HCT116 (cell line): ENCODE measurements around the gene PDLIM5.

Experiments used
- CEBPB ChIP-seq: IDR thresholded peaks from 2 replicates; pipeline ENCODE4 v1.6.1; 2012; ENCODE audit warnings: low read depth
- EGR1 ChIP-seq: IDR thresholded peaks from 2 replicates; pipeline ENCODE4 v1.6.1; 2012; ENCODE audit warnings: low read depth
- EZH2 ChIP-seq: fragments of 200-600 bp; sonication (generic); IDR thresholded peaks from 2 replicates; pipeline ENCODE4 v1.6.1; 2017; ENCODE audit warnings: antibody characterized with exemption, mixed run types
- FOSL1 ChIP-seq: IDR thresholded peaks from 2 replicates; pipeline ENCODE4 v1.6.1; 2012; ENCODE audit warnings: low read depth
- JUND ChIP-seq: IDR thresholded peaks from 2 replicates; pipeline ENCODE4 v1.6.1; 2012
- POLR2A ChIP-seq: IDR thresholded peaks from 2 replicates; pipeline ENCODE4 v1.7.0; 2011; ENCODE audit warnings: borderline replicate concordance; ENCODE audit not compliant: insufficient read depth, insufficient read length; ENCODE audit errors: extremely low read depth
- POLR2AphosphoS5 ChIP-seq: IDR thresholded peaks from 2 replicates; pipeline ENCODE4 v1.6.1; 2011; ENCODE audit warnings: mild to moderate bottlenecking, low read depth, low read length, moderate library complexity
- RAD21 ChIP-seq: IDR thresholded peaks from 2 replicates; pipeline ENCODE4 v1.6.1; 2012; ENCODE audit warnings: low read depth, mild to moderate bottlenecking
- REST ChIP-seq: IDR thresholded peaks from 2 replicates; pipeline ENCODE4 v1.6.1; 2012; ENCODE audit warnings: low read depth
- SP1 ChIP-seq: IDR thresholded peaks from 2 replicates; pipeline ENCODE4 v1.6.1; 2012; ENCODE audit warnings: low read depth
- SRF ChIP-seq: IDR thresholded peaks from 2 replicates; pipeline ENCODE4 v1.6.1; 2012; ENCODE audit warnings: low read depth
- YY1 ChIP-seq: IDR thresholded peaks from 2 replicates; pipeline ENCODE4 v1.6.1; 2011; ENCODE audit warnings: low read length, low read depth, moderate library complexity, mild to moderate bottlenecking; ENCODE audit not compliant: insufficient replicate concordance; ENCODE audit errors: extremely low read depth
- TF ChIP-seq, protein P1 (sequence below), 3 experiments: fragments of 200-600 bp in 1 of 3; sonication (generic) in 1 of 3; IDR thresholded peaks in 2 of 3; conservative IDR thresholded peaks in 1 of 3; 2 replicates each; pipeline ENCODE4 v1.5.1; 2012 to 2017; ENCODE audit warnings: low read depth in 2 of 3, low read length in 2 of 3, antibody characterized with exemption in 1 of 3, borderline replicate concordance in 1 of 3, control low read depth in 1 of 3, mild to moderate bottlenecking in 1 of 3, mixed read lengths in 1 of 3, mixed run types in 1 of 3, moderate library complexity in 1 of 3; ENCODE audit not compliant: insufficient read depth in 1 of 3
- TF ChIP-seq, protein P2 (sequence below): IDR thresholded peaks from 2 replicates; pipeline ENCODE4 v1.6.1; 2011; ENCODE audit warnings: mild to moderate bottlenecking, low read length, moderate library complexity; ENCODE audit not compliant: insufficient replicate concordance; ENCODE audit errors: extremely low read depth

DNA sequence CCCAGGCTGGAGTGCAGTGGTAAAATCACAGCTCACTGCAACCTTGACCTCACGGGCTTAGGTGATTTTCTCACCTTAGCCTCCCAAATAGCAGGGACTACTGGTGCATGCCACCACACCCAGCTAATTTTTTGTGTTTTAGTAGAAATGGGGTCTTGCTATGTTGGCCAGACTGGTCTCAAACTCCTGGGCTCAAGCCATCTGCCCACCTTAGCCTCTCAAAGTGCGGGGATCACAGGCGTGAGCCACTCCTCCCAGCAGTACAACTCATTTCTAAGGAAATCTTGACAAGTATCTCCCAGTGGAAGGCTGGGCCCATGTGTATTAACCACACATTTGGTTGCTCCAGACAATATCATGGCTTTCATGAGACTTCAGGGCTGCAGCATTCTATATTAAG is 20.4 kb upstream of the PDLIM5 start:
- no peak for TF ChIP-seq RAD21
- TF ChIP-seq EZH2 = no peak
- TF ChIP-seq POLR2A = no peak
- no peak for TF ChIP-seq YY1
- TF ChIP-seq, protein P1, sequence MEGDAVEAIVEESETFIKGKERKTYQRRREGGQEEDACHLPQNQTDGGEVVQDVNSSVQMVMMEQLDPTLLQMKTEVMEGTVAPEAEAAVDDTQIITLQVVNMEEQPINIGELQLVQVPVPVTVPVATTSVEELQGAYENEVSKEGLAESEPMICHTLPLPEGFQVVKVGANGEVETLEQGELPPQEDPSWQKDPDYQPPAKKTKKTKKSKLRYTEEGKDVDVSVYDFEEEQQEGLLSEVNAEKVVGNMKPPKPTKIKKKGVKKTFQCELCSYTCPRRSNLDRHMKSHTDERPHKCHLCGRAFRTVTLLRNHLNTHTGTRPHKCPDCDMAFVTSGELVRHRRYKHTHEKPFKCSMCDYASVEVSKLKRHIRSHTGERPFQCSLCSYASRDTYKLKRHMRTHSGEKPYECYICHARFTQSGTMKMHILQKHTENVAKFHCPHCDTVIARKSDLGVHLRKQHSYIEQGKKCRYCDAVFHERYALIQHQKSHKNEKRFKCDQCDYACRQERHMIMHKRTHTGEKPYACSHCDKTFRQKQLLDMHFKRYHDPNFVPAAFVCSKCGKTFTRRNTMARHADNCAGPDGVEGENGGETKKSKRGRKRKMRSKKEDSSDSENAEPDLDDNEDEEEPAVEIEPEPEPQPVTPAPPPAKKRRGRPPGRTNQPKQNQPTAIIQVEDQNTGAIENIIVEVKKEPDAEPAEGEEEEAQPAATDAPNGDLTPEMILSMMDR (IDR thresholded peaks at IDR 0.05 in 2 of 3, conservative IDR thresholded peaks at IDR 0.05 in 1 of 3; ENCODE audit: borderline replicate concordance in 1 of 3, insufficient read depth in 1 of 3, low read depth in 2 of 3, low read length in 2 of 3) = no peak
- no peak for TF ChIP-seq POLR2AphosphoS5
- TF ChIP-seq CEBPB = no peak
- no peak for TF ChIP-seq EGR1
- no peak for TF ChIP-seq SRF
- TF ChIP-seq REST = no peak
- TF ChIP-seq FOSL1 = no peak
- no peak for TF ChIP-seq SP1
- TF ChIP-seq JUND = no peak
- TF ChIP-seq, protein P2, sequence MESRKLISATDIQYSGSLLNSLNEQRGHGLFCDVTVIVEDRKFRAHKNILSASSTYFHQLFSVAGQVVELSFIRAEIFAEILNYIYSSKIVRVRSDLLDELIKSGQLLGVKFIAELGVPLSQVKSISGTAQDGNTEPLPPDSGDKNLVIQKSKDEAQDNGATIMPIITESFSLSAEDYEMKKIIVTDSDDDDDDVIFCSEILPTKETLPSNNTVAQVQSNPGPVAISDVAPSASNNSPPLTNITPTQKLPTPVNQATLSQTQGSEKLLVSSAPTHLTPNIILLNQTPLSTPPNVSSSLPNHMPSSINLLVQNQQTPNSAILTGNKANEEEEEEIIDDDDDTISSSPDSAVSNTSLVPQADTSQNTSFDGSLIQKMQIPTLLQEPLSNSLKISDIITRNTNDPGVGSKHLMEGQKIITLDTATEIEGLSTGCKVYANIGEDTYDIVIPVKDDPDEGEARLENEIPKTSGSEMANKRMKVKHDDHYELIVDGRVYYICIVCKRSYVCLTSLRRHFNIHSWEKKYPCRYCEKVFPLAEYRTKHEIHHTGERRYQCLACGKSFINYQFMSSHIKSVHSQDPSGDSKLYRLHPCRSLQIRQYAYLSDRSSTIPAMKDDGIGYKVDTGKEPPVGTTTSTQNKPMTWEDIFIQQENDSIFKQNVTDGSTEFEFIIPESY = no peak
